Glutamatergic neuron (in vitro differentiated cells): Measurements from ENCODE around the gene CLIC1. TPM values are rescaled to one million over a fixed set of nuclear protein-coding genes. Genes with fewer than 3 reads are reported as not detected.

Source experiments
- DNase-seq: peaks from one replicate; pipeline ENCODE4 v3.0.0; 2022
- H3K27ac Mint-ChIP-seq: one replicate; pipeline ENCODE4 v1.8.0; 2020; ENCODE audit warnings: mild to moderate bottlenecking, mixed read lengths, inconsistent platforms; ENCODE audit not compliant: unreplicated experiment
- H3K27me3 Mint-ChIP-seq: one replicate; pipeline ENCODE4 v1.8.0; 2020; ENCODE audit warnings: mild to moderate bottlenecking, moderate library complexity, mixed read lengths, inconsistent platforms; ENCODE audit not compliant: unreplicated experiment
- H3K36me3 Mint-ChIP-seq: one replicate; pipeline ENCODE4 v1.8.0; 2020; ENCODE audit warnings: mild to moderate bottlenecking, mixed read lengths, inconsistent platforms; ENCODE audit not compliant: unreplicated experiment
- H3K4me1 Mint-ChIP-seq: one replicate; pipeline ENCODE4 v1.8.0; 2020; ENCODE audit warnings: mild to moderate bottlenecking, low read depth, mixed read lengths, inconsistent platforms; ENCODE audit not compliant: unreplicated experiment
- H3K4me3 Mint-ChIP-seq: one replicate; pipeline ENCODE4 v1.8.0; 2020; ENCODE audit warnings: mild to moderate bottlenecking, mixed read lengths, inconsistent platforms; ENCODE audit not compliant: unreplicated experiment
- H3K9me3 Mint-ChIP-seq: one replicate; pipeline ENCODE4 v1.8.0; 2020; ENCODE audit warnings: mild to moderate bottlenecking, moderate library complexity, mixed read lengths, inconsistent platforms; ENCODE audit not compliant: unreplicated experiment
- total RNA-seq: library from RNA; stranded (reverse); fragmentation: NEBNext Ultra II Directional; extraction: Animal tissue kit (Norgen Biotek cat#: 25700); gene quantifications from one replicate; pipeline ENCODE4 v1.2.1, GENCODE V29; 2021; ENCODE audit not compliant: unreplicated experiment
- TF ChIP-seq, protein P1 (sequence below): fragments of 200-600 bp; sonication (generic); IDR thresholded peaks from one replicate; pipeline ENCODE4 v1.5.0; 2021; ENCODE audit not compliant: partially characterized antibody, unreplicated experiment

The CLIC1 gene
- total RNA-seq, 1 donor from 2014 or later, result 310 TPM

GRCh38 chr6:31775633-31776484, 39.5 kb upstream of the CLIC1 start:
- DNase-seq, result no peak
- TF ChIP-seq, protein P1, sequence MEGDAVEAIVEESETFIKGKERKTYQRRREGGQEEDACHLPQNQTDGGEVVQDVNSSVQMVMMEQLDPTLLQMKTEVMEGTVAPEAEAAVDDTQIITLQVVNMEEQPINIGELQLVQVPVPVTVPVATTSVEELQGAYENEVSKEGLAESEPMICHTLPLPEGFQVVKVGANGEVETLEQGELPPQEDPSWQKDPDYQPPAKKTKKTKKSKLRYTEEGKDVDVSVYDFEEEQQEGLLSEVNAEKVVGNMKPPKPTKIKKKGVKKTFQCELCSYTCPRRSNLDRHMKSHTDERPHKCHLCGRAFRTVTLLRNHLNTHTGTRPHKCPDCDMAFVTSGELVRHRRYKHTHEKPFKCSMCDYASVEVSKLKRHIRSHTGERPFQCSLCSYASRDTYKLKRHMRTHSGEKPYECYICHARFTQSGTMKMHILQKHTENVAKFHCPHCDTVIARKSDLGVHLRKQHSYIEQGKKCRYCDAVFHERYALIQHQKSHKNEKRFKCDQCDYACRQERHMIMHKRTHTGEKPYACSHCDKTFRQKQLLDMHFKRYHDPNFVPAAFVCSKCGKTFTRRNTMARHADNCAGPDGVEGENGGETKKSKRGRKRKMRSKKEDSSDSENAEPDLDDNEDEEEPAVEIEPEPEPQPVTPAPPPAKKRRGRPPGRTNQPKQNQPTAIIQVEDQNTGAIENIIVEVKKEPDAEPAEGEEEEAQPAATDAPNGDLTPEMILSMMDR, result no peak
- no peaks in the 10 kb centered on the region for H3K36me3 Mint-ChIP-seq
- H3K4me3 Mint-ChIP-seq, result no peak overlapping the region
- H3K27ac Mint-ChIP-seq, result no peak overlapping the region
- H3K4me1 Mint-ChIP-seq, result no peaks in the 10 kb centered on the region
- no peaks in the 10 kb centered on the region for H3K27me3 Mint-ChIP-seq
- H3K9me3 Mint-ChIP-seq, result peaks cover 1% of the 10 kb centered on the region

GRCh38 chr6:31775184-31775583, 38.9 kb upstream of the CLIC1 start:
- no peaks in the 10 kb centered on the region for H3K27me3 Mint-ChIP-seq
- H3K4me3 Mint-ChIP-seq, result no peak overlapping the region
- TF ChIP-seq, protein P1, result no peak
- no peak for DNase-seq
- H3K27ac Mint-ChIP-seq, result no peak overlapping the region
- no peaks in the 10 kb centered on the region for H3K36me3 Mint-ChIP-seq
- no peaks in the 10 kb centered on the region for H3K4me1 Mint-ChIP-seq
- H3K9me3 Mint-ChIP-seq, result peaks cover 1% of the 10 kb centered on the region

- no peak overlapping the region for H3K4me3 Mint-ChIP-seq
- peaks cover 1% of the 10 kb centered on the region for H3K9me3 Mint-ChIP-seq
- no peaks in the 10 kb centered on the region for H3K27me3 Mint-ChIP-seq
- no peak overlapping the region for H3K27ac Mint-ChIP-seq
- no peaks in the 10 kb centered on the region for H3K36me3 Mint-ChIP-seq
- H3K4me1 Mint-ChIP-seq, result no peaks in the 10 kb centered on the region
- DNase-seq, result no peak
- TF ChIP-seq, protein P1, result no peak
These were observed 35.6 kb upstream of the CLIC1 start for GRCh38 chr6:31771992-31772358.

DNA sequence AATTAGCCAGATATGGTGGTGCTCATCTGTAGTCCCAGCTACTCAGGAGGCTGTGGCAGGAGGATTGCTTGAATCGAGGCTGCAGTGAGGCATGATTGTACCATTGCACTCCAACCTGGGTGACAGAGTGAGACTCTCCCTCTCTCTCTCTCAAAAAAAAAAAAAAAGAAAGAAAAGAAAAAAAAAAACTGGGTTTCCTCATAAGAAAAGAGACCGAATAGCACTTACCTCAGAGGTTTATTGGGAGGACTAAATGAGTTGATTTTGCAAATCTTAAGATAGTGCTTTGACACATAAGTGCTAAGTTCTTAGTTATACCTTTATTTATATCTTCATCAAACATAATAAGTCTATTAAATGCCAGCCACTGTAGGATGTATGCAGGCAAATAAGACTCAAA, 34.5 kb upstream of the CLIC1 start:
- no peak overlapping the region for H3K27ac Mint-ChIP-seq
- no peaks in the 10 kb centered on the region for H3K27me3 Mint-ChIP-seq
- DNase-seq, result no peak
- no peaks in the 10 kb centered on the region for H3K9me3 Mint-ChIP-seq
- no peaks in the 10 kb centered on the region for H3K36me3 Mint-ChIP-seq
- TF ChIP-seq, protein P1, result no peak
- H3K4me1 Mint-ChIP-seq, result no peaks in the 10 kb centered on the region
- no peak overlapping the region for H3K4me3 Mint-ChIP-seq

DNA sequence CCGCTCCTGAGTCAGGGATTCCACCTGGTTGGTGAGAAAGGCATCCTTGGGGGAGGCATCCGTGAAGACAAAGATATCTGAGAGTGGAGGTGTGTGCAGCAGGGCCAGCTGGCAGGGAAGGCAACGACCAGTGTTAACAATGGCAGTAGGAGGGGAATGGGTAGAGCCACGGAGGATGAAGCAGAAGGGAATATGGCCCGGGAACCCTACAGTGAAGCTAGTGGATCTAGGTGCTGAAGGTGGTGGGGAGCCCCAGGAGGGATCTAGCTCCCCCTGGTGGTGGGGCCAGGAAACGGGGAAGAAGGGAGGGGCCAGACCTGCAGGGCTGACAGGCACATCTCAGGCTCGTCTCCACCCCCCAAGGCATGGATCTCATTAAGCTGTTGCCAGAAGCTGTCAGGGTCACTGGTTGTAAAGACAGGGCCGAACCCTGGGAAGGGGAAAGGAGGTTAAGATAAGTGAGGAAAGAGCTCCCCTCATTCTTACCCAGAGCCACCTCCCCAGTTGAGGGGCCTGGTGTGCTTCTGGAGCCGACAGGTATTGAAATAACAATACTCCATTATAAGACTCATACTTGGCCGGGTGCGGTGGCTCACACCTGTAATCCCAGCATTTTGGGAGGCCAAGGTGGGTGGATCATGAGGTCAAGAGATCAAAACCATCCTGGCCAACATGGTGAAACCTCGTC, 33.5 kb upstream of the CLIC1 start:
- H3K9me3 Mint-ChIP-seq, result no peaks in the 10 kb centered on the region
- H3K36me3 Mint-ChIP-seq, result no peaks in the 10 kb centered on the region
- H3K4me3 Mint-ChIP-seq, result no peak overlapping the region
- H3K27me3 Mint-ChIP-seq, result no peaks in the 10 kb centered on the region
- TF ChIP-seq, protein P1, result peak; percentile 60
- DNase-seq, result peak; percentile 56
- no peaks in the 10 kb centered on the region for H3K4me1 Mint-ChIP-seq
- H3K27ac Mint-ChIP-seq, result no peak overlapping the region
